GM18517 (cell line): Measurements from ENCODE around the gene XCR1.
"Not testable (repeated sequence)": the region's sequence is repeated elsewhere in the genome, so short reads cannot be mapped to it uniquely, and the experiment has no call there.

Source experiments
- ATAC-seq: cut with Tn5 transposase; IDR thresholded peaks from one replicate; pipeline ENCODE4 v1.9.1; 2021; ENCODE audit warnings: mild to moderate bottlenecking, moderate library complexity; ENCODE audit not compliant: unreplicated experiment

Gene XCR1

DNA sequence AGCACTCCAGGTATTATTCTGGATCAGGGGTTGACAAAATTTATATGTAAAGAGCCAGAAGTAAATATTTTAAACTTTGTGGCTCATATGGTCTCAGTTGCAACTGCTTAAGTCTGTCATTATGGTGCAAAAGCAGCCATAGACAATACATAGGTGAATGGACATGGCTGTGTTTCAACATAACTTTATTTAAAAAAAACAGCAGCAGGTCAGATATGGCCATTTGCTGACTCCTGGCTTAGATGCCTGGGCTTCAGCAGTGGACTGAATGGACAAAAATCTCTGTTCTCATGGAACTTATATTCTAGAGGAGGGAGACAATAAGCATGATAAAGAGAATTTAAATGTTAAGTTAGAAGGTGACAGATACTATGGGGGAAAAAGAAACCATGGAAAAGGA is 20.0 kb downstream of the XCR1 start:
- ATAC-seq, result no peak

DNA sequence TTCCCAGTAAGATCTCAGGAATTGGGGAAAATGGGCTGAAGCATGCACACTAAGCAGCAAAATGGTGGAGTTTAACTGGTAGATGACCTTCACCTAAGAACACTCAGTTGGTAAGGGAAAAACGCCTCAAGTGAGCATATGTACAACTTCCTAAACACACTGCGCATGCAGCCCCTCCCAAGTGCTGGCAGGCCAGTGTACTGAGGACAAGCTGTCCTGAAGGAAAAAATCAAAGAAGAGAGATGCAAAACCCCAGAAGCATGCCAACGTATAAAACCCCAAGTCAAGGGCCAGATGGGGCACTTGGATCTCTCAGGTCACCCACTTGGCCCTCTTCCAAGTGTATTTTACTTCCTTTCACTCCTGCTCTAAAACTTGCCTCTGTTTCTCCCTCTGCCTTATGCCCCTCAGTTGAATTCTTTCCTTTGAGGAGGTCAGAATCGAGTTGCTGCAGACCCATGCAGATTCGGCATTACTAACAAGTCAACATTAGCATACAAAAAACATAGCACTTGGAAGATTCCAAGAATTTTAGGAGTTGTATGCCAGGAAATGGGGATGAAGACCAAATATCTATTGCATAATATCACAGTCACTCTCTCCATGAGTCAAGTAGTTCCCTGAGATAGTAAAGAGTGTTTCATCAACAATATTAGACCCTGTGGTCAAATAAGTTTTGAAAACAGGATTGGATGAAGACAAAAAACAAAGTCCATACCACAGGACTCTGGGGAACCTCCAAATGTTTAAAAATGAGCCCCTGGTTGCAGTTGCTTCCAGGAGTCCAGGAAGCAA is 20.8 kb downstream of the XCR1 start:
- ATAC-seq, result no peak

GRCh38 chr3:46003706-46004105 is 23.6 kb downstream of the XCR1 start:
- not testable (repeated sequence) for ATAC-seq

- no peak for ATAC-seq
Observed at GRCh38 chr3:46001178-46001577, 26.1 kb downstream of the XCR1 start.

GRCh38 chr3:45997942-45998341 is 29.3 kb downstream of the XCR1 start:
- no peak for ATAC-seq

GRCh38 chr3:45997499-45997898 is 29.8 kb downstream of the XCR1 start:
- not testable (repeated sequence) for ATAC-seq

DNA sequence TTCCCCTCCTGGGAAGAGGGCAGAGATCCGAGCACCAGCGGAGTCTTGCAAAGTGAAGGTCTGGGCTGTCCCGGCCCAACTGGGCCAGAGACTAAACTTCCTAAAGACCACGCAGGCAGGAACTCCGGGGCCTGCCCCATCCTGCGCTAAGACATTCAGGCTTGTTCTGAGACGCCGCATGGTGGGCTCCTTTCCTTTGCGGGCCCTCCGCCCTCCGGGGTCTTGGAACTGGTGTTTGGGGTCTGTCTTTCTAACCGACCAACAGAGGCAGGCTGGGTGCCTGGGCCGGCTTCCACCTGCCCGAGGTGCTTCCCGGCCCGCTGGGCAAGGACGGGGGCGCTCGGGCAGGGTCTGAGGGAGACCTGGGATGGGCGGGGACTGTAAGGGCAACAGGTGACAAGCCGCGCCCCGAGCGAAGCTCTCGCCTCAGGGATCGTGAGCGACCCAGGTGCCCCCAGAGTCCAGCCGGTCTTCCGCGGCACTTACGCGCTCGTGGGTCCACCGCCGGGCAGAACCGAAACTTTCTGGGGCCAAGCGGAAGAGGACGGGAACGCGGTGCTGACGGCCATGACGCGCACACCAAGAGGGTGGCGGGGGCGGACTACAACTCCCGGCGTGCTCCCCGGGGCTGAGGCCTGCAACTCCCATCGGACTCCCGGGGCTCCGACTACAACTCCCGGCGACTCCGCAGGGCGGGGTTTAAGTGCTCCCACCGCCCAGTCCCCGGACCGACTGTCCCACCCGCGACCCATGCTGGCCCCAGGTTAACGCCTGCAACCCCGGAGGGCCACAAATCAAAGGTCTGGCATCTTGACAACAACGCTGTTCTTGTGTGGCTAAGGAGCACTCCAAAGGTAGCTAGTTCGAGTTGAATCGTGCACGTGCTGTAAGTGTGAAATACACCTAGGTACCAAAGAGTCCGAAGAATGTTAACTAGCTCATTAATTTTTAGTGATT is 31.8 kb downstream of the XCR1 start, which contains the start of gene FYCO1:
TSS of gene FYCO1 (minus strand) at position 589 of the 957 bp plus-strand sequence. CDS start 10,914 bp downstream, outside the sequence.
- peak; percentile 65 for ATAC-seq

- peak; percentile 20 for ATAC-seq
Observed at GRCh38 chr3:45994419-45995235, 32.7 kb downstream of the XCR1 start.

- no peak for ATAC-seq
Observed at GRCh38 chr3:45993421-45994027, 33.8 kb downstream of the XCR1 start.

DNA sequence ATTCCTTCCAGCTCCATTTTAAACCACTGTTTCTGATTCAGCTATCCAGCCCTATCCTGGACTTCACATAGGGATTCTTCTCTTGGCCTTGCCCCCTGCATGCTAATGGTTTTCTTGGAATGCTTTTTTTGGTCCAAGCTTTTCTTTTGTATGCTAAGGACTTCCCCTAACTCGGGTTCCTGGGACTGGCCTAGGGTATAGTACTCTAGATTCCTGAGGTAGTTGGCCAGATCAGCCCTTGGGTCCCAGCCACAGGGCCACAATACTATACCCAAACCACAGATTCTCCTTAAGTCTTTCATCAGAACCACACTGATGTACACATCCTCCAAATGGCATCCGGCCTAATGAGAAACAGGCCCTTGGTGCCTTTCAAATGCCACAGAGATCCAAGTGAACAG is 34.5 kb downstream of the XCR1 start:
- no peak for ATAC-seq

- ATAC-seq, result no peak
Observed at GRCh38 chr3:45992133-45992729, 35.1 kb downstream of the XCR1 start.

- no peak for ATAC-seq
Observed at GRCh38 chr3:45991341-45991740, 35.9 kb downstream of the XCR1 start.

DNA sequence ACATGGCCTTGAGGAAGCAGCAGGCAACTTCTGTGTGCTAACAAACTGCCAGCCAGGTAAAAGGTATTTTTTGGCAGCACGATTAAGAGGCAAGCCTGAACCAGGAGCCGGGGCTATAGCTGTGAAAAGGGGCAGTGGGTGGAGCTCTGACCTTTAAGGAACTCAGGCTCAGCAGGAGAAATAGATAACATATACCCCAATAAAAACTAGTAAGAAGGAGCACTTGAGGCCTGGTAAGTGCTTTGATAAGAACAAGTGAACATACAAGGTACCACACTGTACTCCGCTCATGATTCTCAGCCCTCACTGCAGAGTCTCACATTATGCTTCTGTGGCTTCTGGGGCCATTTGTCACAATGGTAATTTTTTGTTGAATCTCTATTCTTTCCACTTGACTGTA is 37.1 kb downstream of the XCR1 start:
- no peak for ATAC-seq

- no peak for ATAC-seq
Observed at GRCh38 chr3:45988804-45989203, 38.5 kb downstream of the XCR1 start.

GRCh38 chr3:45988362-45988761 is 38.9 kb downstream of the XCR1 start:
- no peak for ATAC-seq

DNA sequence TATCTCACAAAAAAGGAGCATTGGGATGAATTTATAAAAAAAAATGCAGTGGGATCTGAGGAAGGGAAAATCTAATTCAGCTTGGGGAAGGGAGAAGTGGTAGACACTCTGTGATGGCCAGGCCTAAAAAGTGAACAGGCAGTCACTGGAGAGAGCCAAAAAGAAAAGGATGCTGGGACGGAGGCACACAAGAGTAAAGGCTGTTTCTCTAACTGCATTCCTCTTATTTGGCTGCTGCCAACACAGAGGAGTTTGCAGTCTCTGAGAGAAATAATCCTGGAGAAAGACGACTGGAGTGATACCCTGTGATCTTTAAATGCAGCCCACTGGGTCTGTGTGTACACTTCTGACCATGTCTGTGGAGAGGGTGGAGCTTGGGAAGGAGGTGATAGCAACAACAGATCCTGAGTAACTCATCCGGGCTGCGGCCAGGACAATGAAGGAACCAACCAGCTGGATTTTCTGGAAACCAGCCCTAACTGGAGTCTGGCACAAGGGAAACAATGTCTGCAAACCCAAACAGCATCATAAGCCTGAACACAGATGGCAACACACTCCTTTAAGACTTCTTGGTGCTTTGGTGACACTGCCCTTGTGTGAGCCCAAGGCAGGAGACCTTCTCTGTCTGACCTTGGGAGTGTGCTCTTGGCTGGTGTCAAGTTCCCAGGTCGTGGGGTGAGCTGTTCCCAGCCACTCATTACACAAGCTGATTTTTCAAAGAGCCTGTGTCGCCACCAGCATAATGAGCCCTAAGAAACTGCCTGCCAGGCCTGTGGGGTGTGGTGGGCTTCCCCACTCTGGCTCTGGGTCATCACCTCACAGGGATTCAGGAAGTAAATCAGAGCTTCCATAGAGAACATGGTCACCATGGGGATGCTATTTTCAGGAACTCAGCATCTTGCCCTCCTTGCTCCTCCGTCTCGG is 39.7 kb downstream of the XCR1 start:
- no peak for ATAC-seq

DNA sequence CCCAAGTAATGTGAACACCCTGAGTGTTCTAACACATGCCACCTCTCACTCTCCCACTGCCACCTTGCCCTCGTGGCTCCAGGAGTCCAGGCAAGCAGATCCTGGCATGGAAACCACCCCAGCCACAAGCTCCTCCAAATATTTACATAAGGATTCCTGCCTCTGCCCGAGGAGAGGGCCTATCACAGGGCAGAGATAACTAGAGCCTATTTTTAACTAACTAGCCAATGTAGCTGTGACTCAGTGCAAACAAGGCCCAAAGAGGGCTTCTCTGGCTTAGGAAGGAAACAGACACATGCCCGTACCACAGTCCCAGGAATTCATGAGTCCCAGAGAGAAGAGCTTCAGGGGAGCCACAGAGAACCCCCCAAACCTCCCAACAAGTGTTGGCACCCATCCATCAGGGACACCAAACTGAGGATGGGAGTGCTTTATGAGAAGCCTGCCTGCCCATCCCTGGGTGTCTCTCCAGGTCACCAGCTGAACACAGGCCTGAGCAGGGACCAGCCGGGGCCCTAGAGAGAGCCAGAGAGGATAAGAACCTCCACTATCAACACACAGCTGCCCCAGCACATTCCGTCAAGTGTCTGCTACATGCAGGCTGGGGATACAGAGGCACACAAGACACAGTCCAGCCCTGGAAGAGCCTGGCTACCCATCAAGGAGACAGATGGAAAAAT is 40.8 kb downstream of the XCR1 start:
- no peak for ATAC-seq

DNA sequence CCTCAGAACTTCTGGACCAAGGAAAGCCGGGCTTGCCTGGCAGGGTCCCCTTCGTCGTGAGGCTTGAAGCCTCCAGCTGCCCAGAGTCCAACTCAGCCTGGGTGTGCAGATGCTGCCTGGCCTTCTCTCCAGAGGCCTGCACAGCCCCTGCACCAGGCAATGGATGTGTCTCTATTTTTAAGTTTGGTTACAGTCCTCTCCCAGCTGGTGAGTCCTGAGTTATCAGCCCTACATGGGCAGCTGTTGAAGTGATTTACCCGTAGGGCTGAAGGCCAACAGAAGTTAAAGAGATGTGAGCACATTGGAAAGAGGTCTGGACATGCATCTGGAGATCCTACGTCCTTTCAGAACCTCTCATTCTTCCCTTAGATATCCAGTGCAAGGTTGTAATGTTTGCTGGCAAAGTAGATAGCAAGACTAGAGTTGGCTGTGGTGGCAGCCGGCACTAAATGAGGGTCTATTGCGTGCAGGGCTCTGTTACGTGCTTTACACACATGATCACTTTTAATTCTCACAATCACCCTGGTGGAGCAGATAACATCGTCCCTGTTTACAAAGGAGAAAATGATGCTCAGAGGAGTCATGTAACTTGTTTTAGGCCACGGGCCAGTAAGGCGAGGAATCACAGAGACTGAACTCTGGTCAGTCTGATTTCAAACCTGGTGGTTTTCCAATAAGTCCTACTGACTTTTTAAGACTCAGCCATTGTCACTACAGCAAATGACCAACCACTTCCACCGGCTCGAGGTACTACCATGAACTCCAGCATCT is 41.6 kb downstream of the XCR1 start:
- no peak for ATAC-seq
